MCF 10A (cell line): ENCODE data around the gene DNAH17. TPM values are rescaled to one million over a fixed set of nuclear protein-coding genes. Genes with fewer than 3 reads are reported as not detected.

Experiments used
- BruUV-seq: library from RNA; stranded (reverse); fragments of 400-500 nt; replicated peaks from 2 replicates; lab custom pipeline; 2021; lab: Mats Ljungman, UMichigan
- CTCF ChIA-PET: fragments of 300-600 bp; sonication (Branson Sonifier 250); formaldehyde crosslinking; extraction: SDS; loops from one replicate; lab custom pipeline; 2021; ENCODE audit warnings: antibody characterized with exemption, inconsistent platforms; lab: Yijun Ruan, JAX
- POLR2A ChIA-PET: fragments of 300-600, 350-650 bp; sonication (Branson Sonifier 250); formaldehyde crosslinking; extraction: SDS; loops from one replicate; lab custom pipeline; 2020; ENCODE audit warnings: antibody characterized with exemption, inconsistent platforms; lab: Yijun Ruan, JAX
- DNase-seq: peaks from one replicate; pipeline ENCODE4 v3.0.0-alpha.2; 2018; ENCODE audit not compliant: unreplicated experiment
- H3K27ac Mint-ChIP-seq: one replicate; pipeline ENCODE4 v1.8.0; 2022; ENCODE audit warnings: mild to moderate bottlenecking, low read depth, mixed read lengths; ENCODE audit not compliant: unreplicated experiment
- H3K27me3 Mint-ChIP-seq: one replicate; pipeline ENCODE4 v1.8.0; 2022; ENCODE audit warnings: mixed read lengths; ENCODE audit not compliant: insufficient read depth, unreplicated experiment
- H3K36me3 Mint-ChIP-seq: one replicate; pipeline ENCODE4 v1.8.0; 2022; ENCODE audit warnings: mild to moderate bottlenecking, moderate library complexity, mixed read lengths; ENCODE audit not compliant: insufficient read depth, unreplicated experiment
- H3K4me1 Mint-ChIP-seq: one replicate; pipeline ENCODE4 v1.8.0; 2022; ENCODE audit warnings: mixed read lengths; ENCODE audit not compliant: insufficient read depth, unreplicated experiment
- H3K4me3 Mint-ChIP-seq: one replicate; pipeline ENCODE4 v1.8.0; 2022; ENCODE audit warnings: mild to moderate bottlenecking, moderate library complexity, mixed read lengths; ENCODE audit not compliant: unreplicated experiment
- H3K9me3 Mint-ChIP-seq: one replicate; pipeline ENCODE4 v1.8.0; 2022; ENCODE audit warnings: mixed read lengths; ENCODE audit not compliant: unreplicated experiment
- CTCF ChIP-seq: fragments of 200-600 bp; IDR thresholded peaks from one replicate; pipeline ENCODE4 v1.8.0; 2022; ENCODE audit warnings: antibody characterized with exemption, mild to moderate bottlenecking; ENCODE audit not compliant: unreplicated experiment
- intact Hi-C: fragments of 100-400 bp; cut with micrococcal nuclease; formaldehyde crosslinking; loops from 2 replicates; pipeline ENCODE4 v1.14.1; 2022
- total RNA-seq: library from RNA; stranded (reverse); gene quantifications from 2 replicates; pipeline ENCODE4 v1.2.3, GENCODE V29; 2022

DNAH17 gene
- total RNA-seq, 1 experiment from 2014 or later: not detected

- Mint-ChIP-seq H3K9me3 (peaks cover 8% of the 10 kb centered on the region), H3K4me1 (peaks cover 5% of the 10 kb centered on the region), H3K4me3 (no peak overlapping the region), H3K36me3 (peaks cover 7% of the 10 kb centered on the region), H3K27ac (no peak overlapping the region), H3K27me3 (no peaks in the 10 kb centered on the region)
- no TSS peak for BruUV-seq
- TF ChIP-seq CTCF: no peak
- ChIA-PET CTCF (no interaction called here), POLR2A (interaction anchor here (0.9 kb wide), 1 partner anchor 9 kb away, joined by 3 read pairs; no protein-coding TSS in a partner anchor)
- DNase-seq: no peak
- intact Hi-C loops: no loop called here
Measured at GRCh38 chr17:78546476-78546875, 30.7 kb downstream of the DNAH17 start.

- H3K4me1 Mint-ChIP-seq: peaks cover 7% of the 10 kb centered on the region
- H3K27ac Mint-ChIP-seq: no peak overlapping the region
- no TSS peak for BruUV-seq
- no peak overlapping the region for H3K4me3 Mint-ChIP-seq
- TF ChIP-seq CTCF: no peak
- H3K9me3 Mint-ChIP-seq: peaks cover 8% of the 10 kb centered on the region
- intact Hi-C loops: no loop called here
- no peak for DNase-seq
- POLR2A ChIA-PET: interaction anchor here (0.6 to 0.7 kb wide), 2 partner anchors 145 to 1733 kb away, joined by 3 to 4 read pairs; no protein-coding TSS in a partner anchor
- no peaks in the 10 kb centered on the region for H3K27me3 Mint-ChIP-seq
- peaks cover 7% of the 10 kb centered on the region for H3K36me3 Mint-ChIP-seq
- CTCF ChIA-PET: interaction anchor here (0.6 kb wide), 1 partner anchor 10 kb away, joined by 3 read pairs; no protein-coding TSS in a partner anchor
Measured at GRCh38 chr17:78544881-78545755, 32.1 kb downstream of the DNAH17 start.

GRCh38 chr17:78541488-78542206 is 35.5 kb downstream of the DNAH17 start:
- peak; percentile 66 for DNase-seq
- Mint-ChIP-seq H3K27me3 (no peaks in the 10 kb centered on the region), H3K4me1 (peaks cover 7% of the 10 kb centered on the region), H3K4me3 (no peak overlapping the region), H3K27ac (no peak overlapping the region), H3K9me3 (peaks cover 1% of the 10 kb centered on the region), H3K36me3 (peaks cover 7% of the 10 kb centered on the region)
- no peak for TF ChIP-seq CTCF
- CTCF ChIA-PET: no interaction called here
- no TSS peak for BruUV-seq
- intact Hi-C loops: no loop called here
- POLR2A ChIA-PET: no interaction called here

- Mint-ChIP-seq H3K27ac (no peak overlapping the region), H3K4me1 (peaks cover 15% of the 10 kb centered on the region), H3K36me3 (peaks cover 2% of the 10 kb centered on the region), H3K4me3 (no peak overlapping the region), H3K27me3 (no peaks in the 10 kb centered on the region), H3K9me3 (no peaks in the 10 kb centered on the region)
- DNase-seq: no peak
- no TSS peak for BruUV-seq
- TF ChIP-seq CTCF: no peak
- CTCF ChIA-PET: no interaction called here
- intact Hi-C loops: no loop called here
- POLR2A ChIA-PET: no interaction called here
Measured at GRCh38 chr17:78539781-78540180, 37.4 kb downstream of the DNAH17 start.
